Common myeloid progenitor, CD34-positive (primary cell): ENCODE results near the gene TSPOAP1.

Experiments used
- CTCF ChIA-PET: fragments of 350-600 bp; sonication (Branson Sonifier 250); formaldehyde crosslinking; loops from one replicate; lab custom pipeline; 2021; ENCODE audit warnings: antibody characterized with exemption; lab: Charles Lee
- POLR2A ChIA-PET: fragments of 350-600 bp; sonication (Branson Sonifier 250); formaldehyde crosslinking; loops from one replicate; lab custom pipeline; 2021; ENCODE audit warnings: antibody characterized with exemption; lab: Charles Lee
- DNase-seq, 3 donors: peaks; one replicate each; pipeline versions ENCODE4 v3.0.0 to v3.0.0-alpha.2; 2013
- H3K27ac ChIP-seq, 2 experiments: 1 replicate in 1 of 2; 2 replicates in 1 of 2; pipeline ENCODE4 v1.7.0; 2013; ENCODE audit warnings: inconsistent platforms in 2 of 2, low read length in 2 of 2, mild to moderate bottlenecking in 2 of 2, low read depth in 1 of 2, moderate library complexity in 1 of 2; ENCODE audit not compliant: severe bottlenecking in 2 of 2, insufficient read depth in 1 of 2, poor library complexity in 1 of 2
- H3K27me3 ChIP-seq, 5 experiments: replicated peaks in 2 of 5; 1 replicate in 3 of 5; 2 replicates in 2 of 5; pipeline versions ENCODE4 v1.6.1 to v1.7.0; 2013; ENCODE audit warnings: low read length in 4 of 5, mild to moderate bottlenecking in 2 of 5, moderate library complexity in 2 of 5, inconsistent platforms in 1 of 5; ENCODE audit not compliant: insufficient read depth in 5 of 5, control insufficient read depth in 4 of 5
- H3K36me3 ChIP-seq, 4 experiments: 1 replicate in 2 of 4; 2 replicates in 2 of 4; pipeline versions ENCODE4 v1.6.1 to v1.7.0; 2013; ENCODE audit warnings: low read length in 3 of 4, control low read depth in 1 of 4, mild to moderate bottlenecking in 1 of 4; ENCODE audit not compliant: control insufficient read depth in 4 of 4, insufficient read depth in 4 of 4
- H3K4me1 ChIP-seq, 4 experiments: 1 replicate in 3 of 4; 2 replicates in 1 of 4; pipeline versions ENCODE4 v1.6.1 to v1.7.1; 2013; ENCODE audit warnings: low read length in 3 of 4, mild to moderate bottlenecking in 3 of 4, control low read depth in 1 of 4, inconsistent platforms in 1 of 4, moderate library complexity in 1 of 4; ENCODE audit not compliant: control insufficient read depth in 4 of 4, insufficient read depth in 4 of 4; ENCODE audit errors: control extremely low read depth in 1 of 4
- H3K4me3 ChIP-seq, 7 experiments: 1 replicate in 4 of 7; 2 replicates in 3 of 7; pipeline versions ENCODE4 v1.5.1 to v1.7.0; 2013; ENCODE audit warnings: mild to moderate bottlenecking in 7 of 7, low read length in 6 of 7, moderate library complexity in 6 of 7, inconsistent platforms in 2 of 7, low read depth in 2 of 7, control low read depth in 1 of 7; ENCODE audit not compliant: insufficient read depth in 4 of 7, control insufficient read depth in 1 of 7; ENCODE audit errors: extremely low read depth in 1 of 7
- H3K9me3 ChIP-seq, 5 experiments: 1 replicate in 4 of 5; 2 replicates in 1 of 5; pipeline versions ENCODE4 v1.6.1 to v1.7.1; 2013; ENCODE audit warnings: low read length in 4 of 5, mild to moderate bottlenecking in 2 of 5, inconsistent platforms in 1 of 5, low read depth in 1 of 5, moderate library complexity in 1 of 5; ENCODE audit not compliant: control insufficient read depth in 4 of 5, insufficient read depth in 2 of 5; ENCODE audit errors: control extremely low read depth in 1 of 5
- whole genome bisulfite sequencing: methylation state at CpG from one replicate; pipeline ENCODE4 v1.1.5; 2013; ENCODE audit not compliant: insufficient coverage; 5-methylcytosine and 5-hydroxymethylcytosine counted together

TSPOAP1 gene

DNA sequence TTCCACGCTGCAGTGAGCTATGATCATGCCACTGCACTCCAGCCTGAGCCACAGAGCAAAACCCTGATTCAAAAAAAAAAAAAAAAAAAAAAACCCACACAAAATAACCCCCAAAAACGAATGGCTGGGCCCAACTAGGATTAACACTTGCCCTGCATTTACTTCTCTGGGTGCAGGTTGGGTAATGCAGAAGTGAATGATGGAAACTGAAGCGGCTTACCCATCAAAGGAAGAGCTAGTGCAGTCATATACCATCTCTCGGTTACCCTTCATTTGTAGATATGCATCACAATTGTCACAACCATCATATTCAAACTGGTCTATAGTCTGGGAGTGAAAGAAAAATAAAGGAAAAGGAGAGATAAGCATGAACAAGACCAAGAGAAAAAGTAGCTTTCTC, 22.6 kb upstream of the TSPOAP1 start:
- Histone ChIP-seq H3K4me3 (peak overlapping the region in 6 of 7 experiments; percentile 80 to 99 (median 96)), H3K27ac (peak overlapping the region; percentile 82 to 92), H3K36me3 (peaks cover 18 to 38% (median 32%) of the 10 kb centered on the region in 4 experiments), H3K27me3 (no peaks in the 10 kb centered on the region), H3K9me3 (no peaks in the 10 kb centered on the region), H3K4me1 (peaks cover 12 to 33% (median 23%) of the 10 kb centered on the region in 4 experiments)
- POLR2A ChIA-PET, result interaction anchor here (0.9 to 6.0 kb wide), 8 partner anchors 12 to 280 kb away, joined by 3 to 59 read pairs (median 7); no protein-coding TSS in a partner anchor
- 100% methylated on average over 1 of the region's 4 CpGs for WGBS
- no peak for DNase-seq
- CTCF ChIA-PET, result interaction anchor here (1.0 to 4.7 kb wide), 8 partner anchors 8 to 76 kb away, joined by 3 to 54 read pairs (median 8); no protein-coding TSS in a partner anchor

DNA sequence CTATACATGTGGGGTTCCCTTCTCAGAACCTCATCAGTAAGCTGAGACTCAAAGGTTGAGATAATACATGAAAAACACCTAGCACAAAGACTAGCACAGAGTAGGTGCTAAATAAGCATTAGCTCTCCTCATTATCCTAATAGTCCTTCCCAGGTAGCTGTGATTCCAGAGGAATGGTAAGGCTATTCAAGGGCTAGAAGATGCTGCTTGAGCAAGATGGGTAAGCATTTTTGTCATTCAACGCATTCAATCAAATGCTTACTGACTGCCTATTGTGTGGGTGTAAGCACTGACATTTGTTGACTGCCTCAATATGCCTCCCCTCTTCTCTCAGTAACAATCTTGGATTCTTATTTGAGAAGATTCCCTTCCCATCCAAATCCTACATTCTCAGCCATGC, 19.4 kb upstream of the TSPOAP1 start:
- WGBS, result 83% methylated on average over 1 of the region's 1 CpG
- Histone ChIP-seq H3K27ac (peak overlapping the region in 1 of 2 experiments; percentile 11), H3K27me3 (no peaks in the 10 kb centered on the region), H3K4me3 (no peak overlapping the region), H3K9me3 (no peaks in the 10 kb centered on the region), H3K4me1 (peaks cover 16 to 49% (median 44%) of the 10 kb centered on the region in 4 experiments), H3K36me3 (peaks cover 18 to 60% (median 43%) of the 10 kb centered on the region in 4 experiments)
- POLR2A ChIA-PET, result interaction anchor here (1.0 to 2.6 kb wide), 3 partner anchors 14 to 20 kb away, joined by 4 to 12 read pairs (median 5); no protein-coding TSS in a partner anchor
- CTCF ChIA-PET, result interaction anchor here (1.3 to 4.1 kb wide), 8 partner anchors 8 to 70 kb away, joined by 4 to 21 read pairs (median 6); partner anchors contain the start of gene RNF43
- DNase-seq, result no peak

DNA sequence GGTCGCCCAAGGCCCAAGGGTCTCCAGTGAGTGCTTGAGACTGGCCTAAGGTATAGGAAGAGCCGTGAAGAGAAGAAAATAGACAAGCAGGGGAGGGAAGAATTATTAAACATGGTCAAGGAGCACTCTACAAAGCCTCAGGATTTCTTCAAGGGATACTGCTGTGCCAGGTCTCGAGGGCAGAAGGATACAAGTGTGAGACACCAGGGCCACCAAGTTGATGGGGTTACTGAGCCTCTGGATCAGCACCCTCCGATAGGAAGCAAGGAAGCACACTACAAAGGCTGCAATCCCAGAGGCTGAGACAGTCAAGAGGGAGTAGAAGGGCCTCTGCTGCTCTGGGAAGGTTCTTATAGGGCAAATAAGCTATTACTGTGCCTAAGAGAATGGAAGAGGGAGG, 16.9 kb upstream of the TSPOAP1 start:
- ChIA-PET POLR2A (interaction anchor here (1.1 to 4.2 kb wide), 5 partner anchors 8 to 18 kb away, joined by 3 to 85 read pairs (median 13); partner anchors contain the start of gene TSPOAP1), CTCF (interaction anchor here (1.0 to 7.0 kb wide), 12 partner anchors 12 to 71 kb away, joined by 3 to 76 read pairs (median 10); partner anchors contain the start of genes MPO, RNF43 and TSPOAP1)
- H3K4me1 ChIP-seq, result peaks cover 17 to 58% (median 47%) of the 10 kb centered on the region in 4 experiments
- 73% methylated on average over 4 of the region's 4 CpGs for WGBS
- no peaks in the 10 kb centered on the region for H3K27me3 ChIP-seq
- H3K9me3 ChIP-seq, result no peaks in the 10 kb centered on the region
- DNase-seq, result no peak
- peak overlapping the region in 3 of 7 experiments; percentile 7 to 58 (median 8) for H3K4me3 ChIP-seq
- peaks cover 18 to 73% (median 46%) of the 10 kb centered on the region in 4 experiments for H3K36me3 ChIP-seq
- peak overlapping the region; percentile 52 to 87 for H3K27ac ChIP-seq

DNA sequence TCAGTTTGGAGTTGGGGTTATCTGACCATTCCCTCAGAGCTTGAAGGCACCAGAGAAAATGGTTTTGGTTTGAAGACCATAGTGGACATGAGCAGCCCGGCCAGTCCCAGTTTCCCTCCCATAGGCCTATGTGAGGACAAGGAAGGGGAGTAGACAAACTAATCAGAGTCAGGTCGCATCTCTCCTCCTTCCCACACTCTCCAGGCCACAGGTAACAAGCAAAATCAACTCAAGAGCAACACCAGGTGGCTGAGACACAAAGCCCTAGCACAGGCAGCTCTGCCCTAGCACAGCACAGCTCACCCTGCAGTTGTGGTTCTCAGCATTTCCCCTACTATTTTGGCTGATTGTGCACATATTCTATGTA, 16.2 kb upstream of the TSPOAP1 start:
- Histone ChIP-seq H3K4me1 (peaks cover 24 to 63% (median 53%) of the 10 kb centered on the region in 4 experiments), H3K36me3 (peaks cover 18 to 72% (median 45%) of the 10 kb centered on the region in 4 experiments), H3K4me3 (peak overlapping the region in 6 of 7 experiments; percentile 26 to 63 (median 47)), H3K9me3 (no peaks in the 10 kb centered on the region), H3K27ac (peak overlapping the region; percentile 52 to 87), H3K27me3 (no peaks in the 10 kb centered on the region)
- ChIA-PET CTCF (interaction anchor here (0.7 to 7.0 kb wide), 19 partner anchors 7 to 141 kb away, joined by 3 to 76 read pairs (median 4); partner anchors contain the start of genes MPO, RNF43, SUPT4H1 and TSPOAP1), POLR2A (interaction anchor here (0.8 to 4.2 kb wide), 6 partner anchors 8 to 27 kb away, joined by 5 to 85 read pairs (median 10); partner anchors contain the start of gene TSPOAP1)
- DNase-seq, result peak in 2 of 3 donors; percentile 58 to 60
- WGBS, result 67% methylated on average over 1 of the region's 2 CpGs

DNA sequence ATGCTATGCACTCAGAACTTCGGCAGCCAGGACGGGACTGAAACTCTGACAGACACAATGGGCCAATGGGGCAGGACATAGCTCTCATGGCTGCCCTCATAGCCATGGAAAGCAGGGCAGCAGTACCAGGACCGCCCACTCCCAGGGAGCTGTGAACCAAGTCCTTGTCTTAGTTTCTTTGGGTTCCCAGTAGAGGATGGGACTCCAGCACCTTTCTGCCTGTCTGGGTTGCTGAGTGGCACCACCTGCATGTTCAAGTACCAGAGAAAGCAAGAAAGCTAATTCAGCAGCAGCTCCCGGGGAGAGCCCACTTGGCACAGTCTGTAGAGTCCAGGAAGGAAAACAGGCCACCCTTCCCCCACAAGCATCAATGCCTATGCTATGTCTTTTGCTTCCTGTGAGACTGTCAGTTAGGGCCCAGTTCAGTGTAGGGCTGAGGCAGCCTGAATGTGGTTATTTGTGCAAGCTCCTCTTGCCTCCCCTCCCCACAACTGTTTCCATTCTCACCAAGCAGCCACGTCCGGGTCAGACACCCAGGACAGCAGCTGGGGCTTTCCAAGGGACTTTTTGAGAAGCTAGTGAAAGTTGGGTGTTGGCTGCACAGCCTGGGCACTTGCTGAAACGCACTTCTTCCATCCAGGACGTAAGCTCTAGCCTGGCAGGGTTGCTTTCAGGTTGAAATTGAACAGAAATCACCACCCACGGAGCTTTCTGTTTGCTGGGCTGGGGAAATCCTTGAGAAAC, 15.6 kb upstream of the TSPOAP1 start:
- Histone ChIP-seq H3K9me3 (no peaks in the 10 kb centered on the region), H3K4me1 (peaks cover 29 to 69% (median 58%) of the 10 kb centered on the region in 4 experiments), H3K36me3 (peaks cover 12 to 66% (median 39%) of the 10 kb centered on the region in 4 experiments), H3K27ac (peak overlapping the region; percentile 52 to 87), H3K27me3 (no peaks in the 10 kb centered on the region), H3K4me3 (peak overlapping the region in 6 of 7 experiments; percentile 26 to 63 (median 51))
- CTCF ChIA-PET, result interaction anchor here (0.7 to 7.0 kb wide), 19 partner anchors 8 to 142 kb away, joined by 3 to 76 read pairs (median 4); partner anchors contain the start of genes MPO, RNF43, SUPT4H1 and TSPOAP1
- 50% methylated on average over 6 of the region's 9 CpGs for WGBS
- peak; percentile 63 to 96 (median 96) for DNase-seq
- POLR2A ChIA-PET, result interaction anchor here (0.6 to 4.2 kb wide), 7 partner anchors 8 to 53 kb away, joined by 5 to 85 read pairs (median 8); partner anchors contain the start of gene TSPOAP1

GRCh38 chr17:58343131-58343530, 14.5 kb upstream of the TSPOAP1 start:
- Histone ChIP-seq H3K27ac (peak overlapping the region; percentile 52 to 87), H3K4me1 (peaks cover 30 to 79% (median 69%) of the 10 kb centered on the region in 4 experiments), H3K9me3 (no peaks in the 10 kb centered on the region), H3K27me3 (no peaks in the 10 kb centered on the region), H3K36me3 (peaks cover 8 to 55% (median 30%) of the 10 kb centered on the region in 4 experiments), H3K4me3 (peak overlapping the region in 1 of 7 experiments; percentile 58)
- DNase-seq, result no peak
- 94% methylated on average over 2 of the region's 4 CpGs for WGBS
- ChIA-PET POLR2A (interaction anchor here (1.3 to 4.2 kb wide), 2 partner anchors 9 to 11 kb away, joined by 3 to 85 read pairs; partner anchors contain the start of gene SUPT4H1), CTCF (interaction anchor here (1.3 to 7.0 kb wide), 6 partner anchors 9 to 38 kb away, joined by 4 to 76 read pairs (median 18); partner anchors contain the start of genes SUPT4H1 and TSPOAP1)
